Limb (tissue), 2 donors: Measurements from ENCODE around the gene PTPN2.
"Not testable (repeated sequence)": the region's sequence is repeated elsewhere in the genome, so short reads cannot be mapped to it uniquely, and the experiment has no call there.

Experiments used
- DNase-seq, 2 donors: peaks; one replicate each; pipeline ENCODE4 v3.0.0-alpha.2; 2016; ENCODE audit errors: extremely low spot score in 2 of 2

Gene PTPN2

GRCh38 chr18:12825230-12825629 lies 58.8 kb downstream of the PTPN2 start:
- DNase-seq: no peak

GRCh38 chr18:12823892-12824291 lies 60.1 kb downstream of the PTPN2 start:
- no peak for DNase-seq

GRCh38 chr18:12821408-12821807 lies 62.6 kb downstream of the PTPN2 start:
- DNase-seq: no peak

- DNase-seq: peak in 1 of 2 donors; percentile 37
Measured at GRCh38 chr18:12820506-12820905, 63.5 kb downstream of the PTPN2 start.

- DNase-seq: no peak
Measured at GRCh38 chr18:12819841-12820240, 64.2 kb downstream of the PTPN2 start.

GRCh38 chr18:12819322-12819721 lies 64.7 kb downstream of the PTPN2 start:
- no peak for DNase-seq

GRCh38 chr18:12818243-12818642 lies 65.8 kb downstream of the PTPN2 start:
- DNase-seq: no peak

- no peak for DNase-seq
Measured at GRCh38 chr18:12816451-12816850, 67.6 kb downstream of the PTPN2 start.

GRCh38 chr18:12811191-12811950 lies 72.7 kb downstream of the PTPN2 start:
- DNase-seq: no peak

- DNase-seq: no peak
Measured at GRCh38 chr18:12803069-12803936, 80.7 kb downstream of the PTPN2 start.

GRCh38 chr18:12802538-12802937 lies 81.5 kb downstream of the PTPN2 start:
- DNase-seq: no peak

GRCh38 chr18:12796448-12796847 lies 87.6 kb downstream of the PTPN2 start:
- no peak for DNase-seq

- DNase-seq: no peak
Measured at GRCh38 chr18:12791610-12792009, 92.4 kb downstream of the PTPN2 start.

- no peak for DNase-seq
Measured at GRCh38 chr18:12786669-12787068, 97.4 kb downstream of the PTPN2 start.

GRCh38 chr18:12783524-12783923 lies 100.5 kb downstream of the PTPN2 start:
- no peak for DNase-seq

- no peak for DNase-seq
Measured at GRCh38 chr18:12782521-12782920, 101.5 kb downstream of the PTPN2 start.

- no peak for DNase-seq
Measured at GRCh38 chr18:12779456-12779855, 104.6 kb downstream of the PTPN2 start.

- no peak for DNase-seq
Measured at GRCh38 chr18:12779043-12779442, 105.0 kb downstream of the PTPN2 start.

- no peak for DNase-seq
Measured at GRCh38 chr18:12777500-12777944, 106.5 kb downstream of the PTPN2 start.

GRCh38 chr18:12776821-12777471 lies 107.1 kb downstream of the PTPN2 start:
- DNase-seq: no peak

- DNase-seq: not testable (repeated sequence)
Measured at GRCh38 chr18:12776415-12776814, 107.6 kb downstream of the PTPN2 start.

GRCh38 chr18:12774982-12775381 lies 109.1 kb downstream of the PTPN2 start:
- no peak for DNase-seq
